Sigmoid colon (tissue), 4 donors: ENCODE data around the gene SNRNP200.

Experiments
- CTCF ChIP-seq, 4 experiments: fragments of 450-650 bp in 3 of 4; fragments of 200-600 bp in 1 of 4; IDR thresholded peaks; one replicate each; pipeline ENCODE4 v1.5.1; 2016 to 2019; ENCODE audit warnings: antibody characterized with exemption in 4 of 4, mild to moderate bottlenecking in 3 of 4, moderate library complexity in 2 of 4
- POLR2A ChIP-seq, 2 donors: fragments of 450-650 bp; IDR thresholded peaks; one replicate each; pipeline ENCODE4 v1.6.1; 2016; ENCODE audit warnings: antibody characterized with exemption in 2 of 2, mild to moderate bottlenecking in 2 of 2, moderate library complexity in 2 of 2
- POLR2AphosphoS5 ChIP-seq, 4 donors: sonication (generic); formaldehyde crosslinking; IDR thresholded peaks; one replicate each; pipeline ENCODE4 v1.6.1; 2017; ENCODE audit warnings: antibody characterized with exemption in 4 of 4

- TF ChIP-seq CTCF (IDR thresholded peaks at IDR 0.05) (no peak), POLR2AphosphoS5 (IDR thresholded peaks at IDR 0.05) (peak in 1 of 4 donors; percentile 16), POLR2A (IDR thresholded peaks at IDR 0.05) (no peak)
Observed at GRCh38 chr2:96259497-96259921, 45.8 kb downstream of the SNRNP200 start.
